Measurements from ENCODE around the gene NHS.
A peak's percentile ranks its signal among the peaks of the same experiment; 100 is the strongest.
"Not testable (repeated sequence)": the region's sequence is repeated elsewhere in the genome, so short reads cannot be mapped to it uniquely, and the experiment has no call there.

The NHS gene

GRCh38 chrX:17546356-17546755 is 171.4 kb downstream of the NHS start:
- DNase-seq: no peak

GRCh38 chrX:17547658-17548057 is 172.7 kb downstream of the NHS start:
- DNase-seq: no peak

- peak in 7 of 56 donors; percentile 1 to 23 (median 3) for DNase-seq
These were observed 174.2 kb downstream of the NHS start for GRCh38 chrX:17549107-17549651.

GRCh38 chrX:17550011-17550410 is 175.0 kb downstream of the NHS start:
- no peak for DNase-seq

- no peak for DNase-seq
These were observed 177.1 kb downstream of the NHS start for GRCh38 chrX:17552044-17552650.

GRCh38 chrX:17553469-17553868 is 178.5 kb downstream of the NHS start:
- no peak for DNase-seq

- no peak for DNase-seq
These were observed 179.0 kb downstream of the NHS start for GRCh38 chrX:17553961-17554482.

- no peak for DNase-seq
These were observed 179.9 kb downstream of the NHS start for GRCh38 chrX:17554914-17555313.

GRCh38 chrX:17555846-17556245 is 180.8 kb downstream of the NHS start:
- DNase-seq: no peak

- DNase-seq: no peak
These were observed 184.9 kb downstream of the NHS start for GRCh38 chrX:17559728-17560379.

- no peak for DNase-seq
These were observed 185.4 kb downstream of the NHS start for GRCh38 chrX:17560385-17560784.

GRCh38 chrX:17563076-17563475 is 188.1 kb downstream of the NHS start:
- no peak for DNase-seq

GRCh38 chrX:17563515-17563914 is 188.5 kb downstream of the NHS start:
- DNase-seq: no peak

- DNase-seq: no peak
These were observed 189.8 kb downstream of the NHS start for GRCh38 chrX:17564689-17565409.

GRCh38 chrX:17566740-17567139 is 191.7 kb downstream of the NHS start:
- no peak for DNase-seq

- DNase-seq: no peak
These were observed 192.2 kb downstream of the NHS start for GRCh38 chrX:17567187-17567586.

- no peak for DNase-seq
These were observed 192.8 kb downstream of the NHS start for GRCh38 chrX:17567821-17568220.

GRCh38 chrX:17568804-17569203 is 193.8 kb downstream of the NHS start:
- DNase-seq: not testable (repeated sequence)

GRCh38 chrX:17579026-17579425 is 204.0 kb downstream of the NHS start:
- DNase-seq: no peak

- DNase-seq: no peak
These were observed 205.6 kb downstream of the NHS start for GRCh38 chrX:17580539-17581152.

- DNase-seq: no peak
These were observed 206.6 kb downstream of the NHS start for GRCh38 chrX:17581641-17582040.

GRCh38 chrX:17584248-17584681 is 209.3 kb downstream of the NHS start:
- no peak for DNase-seq
